Frontal cortex (tissue), 4 donors: ENCODE results near the gene LEF1. TPM values are rescaled to one million over a fixed set of nuclear protein-coding genes. Genes with fewer than 3 reads are reported as not detected.
"Not testable (repeated sequence)": the region's sequence is repeated elsewhere in the genome, so short reads cannot be mapped to it uniquely, and the experiment has no call there.

Experiments
- DNase-seq, 2 donors: peaks; one replicate each; pipeline ENCODE4 v3.0.0; 2012; ENCODE audit warnings: low spot score in 2 of 2
- FAIRE-seq: peaks from 2 replicates; lab custom pipeline; 2012; peaks lifted over from hg19 to GRCh38; lab: Jason Lieb, UNC
- total RNA-seq: library from RNA; depleted of rRNA; stranded (reverse); fragments of >200 nt; gene quantifications from one replicate; pipeline ENCODE4 v1.2.3, GENCODE V29; 2014
- donor health status: control.
- donor health status: control.
- donor health status: control.

Gene LEF1
- total RNA-seq, 1 donor from 2014 or later: 6.1 TPM

DNA sequence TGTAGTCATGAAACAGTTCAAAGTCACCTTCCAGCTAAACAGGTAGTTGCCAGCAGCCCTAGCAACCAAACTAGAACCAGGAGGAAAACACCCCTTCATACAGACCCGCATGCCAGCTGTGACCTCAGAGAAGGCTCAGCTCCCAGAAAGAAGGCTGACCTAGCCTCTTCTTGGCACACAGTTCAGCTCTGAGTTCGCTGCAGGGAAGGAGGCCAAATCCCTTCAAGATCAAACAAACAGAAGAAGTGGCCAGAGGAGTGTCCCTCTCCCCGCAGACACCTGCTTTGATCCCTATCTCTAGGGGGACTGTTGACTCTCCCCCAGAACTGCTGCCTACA, 123.1 kb downstream of the LEF1 start:
- peak in 1 of 2 donors; percentile 25 for DNase-seq
- FAIRE-seq: no peak

DNA sequence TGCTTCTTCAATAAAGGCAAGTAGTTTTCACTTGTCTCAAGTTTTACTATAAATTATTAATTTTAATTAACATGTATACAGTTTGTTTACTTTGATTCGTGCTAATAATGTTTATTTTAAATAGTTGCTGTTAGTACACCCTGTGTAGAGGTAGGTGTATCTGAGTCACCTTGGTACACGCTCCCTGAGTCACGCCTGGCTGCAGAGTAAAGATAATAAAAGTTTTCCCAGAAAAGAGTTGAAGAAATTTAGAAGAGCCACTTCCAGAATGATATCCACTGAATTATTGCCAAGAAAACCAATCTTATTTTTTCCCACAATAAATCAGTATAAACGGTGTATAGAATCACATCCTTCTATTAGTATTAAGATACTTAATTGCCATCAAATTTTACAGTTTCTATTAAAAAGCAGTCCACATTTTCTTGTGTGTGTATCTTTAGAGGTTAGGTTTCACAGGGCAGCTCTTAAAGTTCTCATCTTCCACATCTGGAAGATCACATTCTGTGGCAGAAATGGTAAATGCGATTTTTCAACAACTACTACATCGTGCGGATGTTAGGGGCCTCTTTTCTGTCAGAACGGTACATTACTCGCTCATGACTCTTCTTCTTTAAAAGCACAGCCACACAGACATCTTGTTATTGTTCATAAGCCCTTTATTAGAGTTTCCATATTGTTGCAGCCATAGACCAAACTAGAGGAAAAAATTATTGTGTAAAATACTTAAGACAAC, 123.6 kb downstream of the LEF1 start:
- DNase-seq (no peak), FAIRE-seq (no peak)

DNA sequence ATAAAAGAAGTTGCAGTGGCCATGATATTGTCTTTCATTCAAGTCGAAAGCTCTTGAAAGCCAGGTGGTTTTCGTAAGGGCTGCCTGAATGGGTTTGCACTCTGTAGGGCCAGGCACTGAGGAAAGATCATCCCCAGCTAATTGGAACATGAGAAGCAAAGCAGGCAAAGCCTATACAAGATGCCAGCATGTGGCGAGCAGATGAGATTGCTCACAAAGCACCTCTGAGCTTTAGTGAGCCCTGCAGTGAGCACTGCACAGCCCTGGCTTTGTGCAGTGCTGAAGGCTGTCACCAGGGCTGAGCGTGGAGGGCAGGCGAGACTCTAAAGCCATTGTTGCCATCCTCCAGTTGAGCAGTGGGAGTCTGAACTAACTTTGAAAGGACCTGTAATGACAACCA, 125.2 kb downstream of the LEF1 start:
- DNase-seq: no peak
- no peak for FAIRE-seq

DNA sequence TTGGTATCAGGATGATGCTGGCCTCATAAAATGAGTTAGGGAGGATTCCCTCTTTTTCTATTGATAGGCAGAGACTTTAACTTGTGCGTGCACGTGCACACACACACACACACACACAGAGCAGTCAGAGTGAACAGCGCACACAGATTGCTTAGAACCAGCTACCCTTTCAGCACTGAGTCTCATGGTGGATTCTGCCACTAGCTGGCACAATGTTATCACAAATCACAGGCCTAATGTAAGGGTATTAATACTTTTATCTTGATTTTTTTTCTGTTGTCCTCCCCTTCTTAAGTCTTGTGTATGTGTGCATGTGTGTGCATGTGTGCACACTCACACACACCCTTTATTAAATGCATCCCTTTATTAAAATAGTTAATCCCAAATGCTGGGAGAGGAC, 125.8 kb downstream of the LEF1 start:
- no peak for FAIRE-seq
- DNase-seq: no peak

DNA sequence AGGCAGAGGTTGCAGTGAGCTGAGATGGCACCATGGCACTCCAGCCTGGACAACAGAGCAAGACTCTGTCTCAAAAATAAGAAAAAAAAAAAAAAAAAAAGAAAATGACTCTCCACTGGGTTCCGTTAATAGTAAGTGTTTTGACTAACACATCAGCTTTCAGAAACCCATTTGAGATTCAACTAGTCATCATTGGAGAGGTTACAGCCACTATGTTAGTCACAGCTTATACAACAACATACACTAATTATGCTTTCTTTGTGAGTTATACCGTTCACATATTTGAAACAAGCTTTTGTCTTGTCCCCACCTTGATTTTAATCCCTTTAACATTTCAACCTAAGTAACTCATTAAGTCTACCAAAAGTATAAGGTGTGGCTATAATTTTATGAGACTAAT, 130.8 kb downstream of the LEF1 start:
- FAIRE-seq: no peak

DNA sequence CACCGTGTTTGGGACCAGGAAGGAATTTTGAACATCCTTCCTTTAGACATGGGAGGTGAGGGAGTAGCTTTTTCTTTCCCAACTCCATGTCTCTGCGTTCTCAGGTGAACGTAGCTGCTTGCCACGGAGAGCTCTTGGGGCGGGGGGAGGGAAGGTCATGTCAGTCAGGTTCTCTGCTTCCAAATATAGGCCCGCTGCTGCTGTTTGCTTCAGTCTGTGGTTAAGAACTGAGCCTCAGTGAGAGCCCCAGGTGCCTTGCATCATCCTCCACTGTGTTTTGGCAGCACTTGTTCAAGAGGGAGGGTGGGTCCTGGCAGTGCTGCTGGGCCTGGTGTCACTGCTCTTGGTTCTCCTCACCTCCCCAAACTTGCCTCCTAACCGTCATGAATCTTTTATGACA, 132.5 kb downstream of the LEF1 start:
- FAIRE-seq (no peak), DNase-seq (no peak)

More for the DNA sequence above, 130.8 kb downstream of the LEF1 start:
- DNase-seq: no peak

DNA sequence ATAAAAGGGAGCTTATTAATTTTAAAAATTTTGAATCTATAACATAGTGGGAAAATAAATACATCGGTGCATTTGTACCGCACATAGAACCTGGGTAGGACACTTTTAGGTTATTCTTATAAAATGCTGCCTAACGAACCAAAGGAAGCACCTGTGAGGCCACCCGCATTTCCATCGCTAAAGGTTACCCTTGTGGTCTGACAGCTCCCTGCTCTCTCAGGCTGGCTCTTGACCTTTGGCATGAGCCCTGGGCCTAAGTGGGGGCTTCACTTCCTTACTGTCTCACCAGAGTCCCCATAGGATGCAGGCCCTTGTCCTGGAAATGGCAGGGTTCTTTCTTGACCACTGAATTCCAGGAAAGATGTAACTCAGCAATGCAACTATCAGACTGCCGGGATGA, 133.0 kb downstream of the LEF1 start:
- no peak for DNase-seq
- no peak for FAIRE-seq

DNA sequence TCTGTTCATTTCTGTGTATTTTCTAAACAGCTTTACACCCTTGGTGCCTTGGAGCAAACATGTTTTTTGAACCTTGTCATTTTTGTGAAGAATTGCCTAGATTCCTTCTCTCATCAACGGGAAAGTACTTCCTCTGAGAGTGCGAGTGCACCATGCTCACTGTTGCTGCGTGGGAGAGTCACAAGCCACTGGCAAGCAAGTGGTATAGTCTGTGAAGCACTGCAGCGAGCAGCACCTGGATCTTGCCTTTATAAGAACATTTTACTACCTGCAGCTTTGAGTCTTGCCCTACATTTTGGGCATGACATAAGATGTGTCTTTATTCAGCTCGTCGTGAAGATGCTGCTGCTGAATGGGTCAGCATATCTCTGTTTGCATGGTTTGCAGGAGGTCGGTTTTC, 134.2 kb downstream of the LEF1 start:
- FAIRE-seq (no peak), DNase-seq (no peak)

DNA sequence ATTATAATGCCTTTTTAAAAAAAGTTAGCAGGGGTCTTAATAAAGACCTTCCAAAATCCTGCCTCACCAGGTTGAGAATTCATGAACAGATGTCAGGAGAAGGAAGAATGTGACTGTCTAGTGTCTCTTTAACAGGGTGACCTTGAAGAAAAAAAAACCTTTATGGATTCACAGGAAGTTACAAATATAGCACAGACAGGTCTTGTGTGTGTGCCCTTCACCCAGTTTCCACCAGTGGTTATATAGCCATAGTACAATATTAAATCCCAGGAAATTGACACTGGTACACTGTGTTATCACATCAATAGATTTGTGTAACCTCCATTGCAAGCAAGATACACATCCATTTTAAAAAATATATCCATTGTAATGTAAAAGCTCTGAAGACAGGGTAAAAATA, 135.4 kb downstream of the LEF1 start:
- FAIRE-seq (no peak), DNase-seq (no peak)

DNA sequence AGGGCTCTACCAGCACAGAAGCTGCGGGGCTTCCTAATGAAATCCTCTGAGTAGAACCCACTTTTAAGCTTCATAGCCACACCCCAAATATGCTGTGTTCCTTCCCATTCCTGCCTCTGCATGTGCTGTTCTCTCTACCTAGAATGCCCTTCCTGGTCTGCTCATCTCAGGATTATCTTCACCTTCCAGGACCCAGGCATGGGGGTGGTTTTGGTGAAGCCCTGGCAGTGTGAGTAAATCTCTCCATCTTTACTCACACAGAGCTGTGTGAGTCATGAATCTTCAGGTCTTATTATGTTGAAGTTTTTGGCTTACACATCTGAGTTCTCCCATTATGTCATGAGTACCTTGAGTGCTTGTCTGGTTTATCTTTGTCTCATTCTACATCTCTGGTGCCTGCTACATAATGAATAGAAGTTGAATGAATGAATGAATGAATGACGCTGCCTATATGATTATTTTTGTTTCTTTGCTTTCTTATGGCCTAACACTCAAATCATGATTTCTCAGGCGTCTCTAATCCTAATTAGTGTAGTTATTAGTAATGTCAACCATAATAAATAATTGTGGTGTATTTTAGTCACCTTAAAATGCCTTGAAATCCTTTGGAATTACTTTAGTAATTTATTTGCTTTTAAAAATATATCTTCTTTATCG, 137.2 kb downstream of the LEF1 start:
- no peak for FAIRE-seq

DNA sequence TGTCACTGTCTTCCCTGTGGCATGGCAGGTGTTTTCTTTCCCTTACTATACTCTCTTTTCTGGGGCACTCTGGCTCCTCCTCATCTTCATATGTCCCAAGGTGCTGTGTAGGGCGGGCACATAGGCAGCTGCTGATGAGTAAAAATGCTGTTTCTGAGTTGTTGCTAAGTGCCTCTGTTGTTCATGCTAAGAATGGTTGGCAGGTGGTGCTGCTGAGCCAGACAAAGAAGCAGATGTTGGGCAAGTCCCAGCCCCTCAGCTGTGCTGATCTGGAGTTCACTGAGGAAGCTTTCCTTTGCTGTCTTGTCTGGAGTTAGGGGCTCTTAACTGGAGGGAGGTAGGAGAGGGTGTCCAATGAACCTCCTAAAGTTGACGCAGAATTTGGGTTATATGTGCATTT, 138.4 kb downstream of the LEF1 start:
- DNase-seq (peak in 1 of 2 donors; percentile 47), FAIRE-seq (no peak)

More for the DNA sequence above, 137.2 kb downstream of the LEF1 start:
- DNase-seq: no peak

DNA sequence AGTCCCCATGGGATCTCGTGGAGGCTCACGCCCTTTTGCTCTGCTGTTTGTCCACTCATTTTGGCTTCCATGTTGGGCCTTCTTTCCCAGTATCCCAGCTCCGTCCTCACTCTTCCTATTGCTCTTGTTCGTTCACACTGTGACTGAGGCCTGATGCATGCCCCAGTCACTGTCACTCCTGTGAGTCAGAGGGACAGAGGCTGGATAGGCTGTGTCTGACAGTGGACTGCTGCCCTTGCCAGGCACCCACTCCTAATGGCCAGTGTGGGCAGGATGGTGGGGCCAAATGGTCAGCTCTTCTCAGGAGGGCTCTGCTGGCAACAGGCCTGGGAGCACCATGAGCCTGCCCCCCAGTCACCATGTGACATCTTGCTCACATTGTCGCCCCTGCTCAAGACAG, 139.0 kb downstream of the LEF1 start:
- FAIRE-seq (no peak), DNase-seq (no peak)

DNA sequence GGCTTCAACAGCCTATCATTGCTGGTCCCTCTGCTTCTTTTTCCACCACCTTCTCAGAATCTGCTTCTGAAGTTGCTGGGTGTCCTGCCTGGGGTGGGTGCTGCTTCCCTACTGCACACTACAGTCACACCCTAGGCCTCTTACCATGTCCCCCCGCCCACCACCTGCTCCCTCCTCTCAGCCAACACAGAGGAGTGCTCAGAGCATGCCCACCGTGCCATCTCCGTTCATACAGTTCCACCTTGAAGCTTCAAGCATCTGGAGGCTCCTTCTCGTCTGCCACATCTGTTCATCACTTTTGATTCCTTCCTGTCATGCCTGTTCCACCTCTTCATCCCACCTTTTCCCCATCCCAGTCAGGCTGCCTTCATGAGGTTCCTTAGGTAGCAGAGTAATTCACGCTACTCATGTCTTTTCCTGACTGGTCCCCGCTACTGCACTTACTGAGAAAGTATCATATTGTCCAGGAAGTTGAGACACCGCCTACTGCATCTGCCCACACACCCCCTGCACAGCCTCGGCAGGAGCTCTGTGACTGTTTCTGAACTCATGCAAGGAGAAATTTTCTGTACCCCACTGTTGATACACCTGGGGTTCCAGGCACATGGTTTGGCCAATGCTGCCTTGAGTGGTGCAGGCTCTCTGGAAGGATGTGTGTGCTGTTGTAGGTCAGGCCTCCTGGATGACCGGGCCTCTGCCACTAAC, 139.6 kb downstream of the LEF1 start:
- FAIRE-seq (no peak), DNase-seq (no peak)

DNA sequence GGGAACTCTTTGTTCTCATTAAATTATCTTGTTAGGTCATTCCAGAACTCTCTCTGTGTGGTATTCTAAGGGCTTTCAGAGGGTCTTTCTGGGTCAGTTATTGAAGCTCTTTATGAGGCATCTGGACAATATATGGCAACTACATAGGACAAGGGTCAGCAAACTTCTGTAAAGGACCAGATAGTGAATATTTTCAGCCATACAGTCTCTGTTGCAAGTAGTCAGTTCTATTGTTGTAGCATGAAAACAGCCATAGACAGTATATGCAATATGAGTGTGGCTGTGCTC, 143.9 kb downstream of the LEF1 start:
- FAIRE-seq: no peak
- no peak for DNase-seq

DNA sequence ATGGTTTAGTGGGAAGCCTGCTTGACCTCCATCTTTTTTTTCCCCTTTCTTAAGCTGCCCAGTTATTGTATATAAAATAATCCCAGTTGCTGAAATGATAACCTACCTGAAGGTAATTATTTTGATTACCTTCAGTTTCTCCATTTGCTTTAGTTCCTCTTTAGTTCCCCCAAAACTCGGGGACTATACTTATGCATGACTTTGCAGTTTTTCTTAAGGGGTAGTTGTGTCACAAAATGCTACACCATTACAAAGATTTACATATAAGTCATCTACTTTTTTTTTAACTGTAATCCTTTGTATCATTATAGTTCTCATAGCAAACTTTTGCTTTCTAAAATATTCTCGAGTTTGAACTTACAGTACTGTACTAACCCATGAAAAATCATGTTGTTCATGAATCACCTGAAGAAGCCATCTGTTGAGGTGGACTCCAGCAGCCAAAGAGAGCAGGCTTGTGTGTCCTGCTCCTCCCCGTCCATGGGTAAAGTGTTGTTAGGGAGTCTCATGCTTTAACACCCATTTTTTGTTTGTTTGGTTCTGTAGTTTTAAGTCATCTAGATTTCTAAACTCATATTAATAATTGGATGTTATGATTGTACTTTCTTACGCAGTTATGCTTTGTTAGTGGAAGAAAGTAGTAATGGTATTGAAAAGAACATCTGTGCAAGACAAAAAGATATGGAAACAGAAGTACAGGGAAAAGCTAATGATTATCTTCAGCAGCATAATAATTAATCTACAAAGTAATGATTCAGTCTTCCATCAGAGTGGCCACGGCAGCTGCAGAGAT, 144.5 kb downstream of the LEF1 start:
- DNase-seq (no peak), FAIRE-seq (no peak)

DNA sequence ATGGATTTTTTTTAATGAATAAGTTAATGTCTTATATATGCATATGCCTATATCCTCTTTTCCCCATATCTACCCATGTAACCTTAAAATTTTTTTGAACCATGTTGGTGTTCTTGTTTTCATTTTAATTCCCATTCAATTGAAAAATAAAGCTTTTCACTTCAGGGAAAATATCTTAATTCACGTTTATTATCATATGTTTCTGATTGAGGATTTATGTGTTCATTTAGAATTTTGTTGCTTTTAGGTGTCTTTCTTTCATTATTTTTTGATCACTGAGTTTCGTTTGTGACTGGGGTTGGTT, 149.9 kb downstream of the LEF1 start:
- no peak for DNase-seq
- no peak for FAIRE-seq

DNA sequence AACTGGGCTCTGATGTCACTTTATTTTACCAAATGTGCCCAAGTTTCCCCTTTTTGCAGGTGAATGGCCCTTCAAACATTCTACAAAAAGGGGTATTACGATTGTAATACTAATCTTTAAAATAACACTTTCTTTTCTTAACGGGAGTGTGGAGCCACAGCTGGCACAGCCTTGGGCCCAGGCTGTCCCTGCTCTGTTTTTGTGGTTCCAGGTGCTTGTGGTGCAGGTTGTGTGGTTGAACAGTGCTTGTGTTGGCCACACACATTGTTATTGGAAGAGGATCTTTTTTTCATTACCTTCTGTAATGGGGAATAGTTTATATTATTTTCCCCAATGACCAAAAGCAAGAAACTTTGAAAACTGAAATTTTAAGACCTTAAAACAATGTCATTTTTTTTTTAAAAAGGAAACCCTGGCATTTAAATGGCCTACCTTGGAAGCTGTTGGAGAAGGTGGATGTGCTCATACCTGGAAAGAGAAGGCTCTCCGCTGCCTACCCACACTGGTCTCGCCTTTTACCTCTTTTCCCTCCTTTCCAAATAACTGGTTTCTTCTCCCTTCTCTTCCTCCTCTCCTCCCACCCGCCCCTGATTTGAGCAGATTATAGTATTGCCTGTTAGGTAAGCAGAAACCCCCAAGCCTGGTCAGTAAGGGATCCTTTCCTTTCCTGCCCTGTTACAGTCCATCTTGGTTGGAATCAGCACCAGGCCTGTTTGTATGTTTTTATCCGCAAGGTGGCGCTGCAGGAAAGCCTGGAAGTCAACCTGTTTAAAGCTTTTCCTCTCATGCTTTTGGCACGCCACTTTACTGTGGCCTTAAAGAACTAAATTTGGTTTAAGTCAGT, 150.5 kb downstream of the LEF1 start:
- peak; percentile 49 to 67 for DNase-seq
- FAIRE-seq: no peak

DNA sequence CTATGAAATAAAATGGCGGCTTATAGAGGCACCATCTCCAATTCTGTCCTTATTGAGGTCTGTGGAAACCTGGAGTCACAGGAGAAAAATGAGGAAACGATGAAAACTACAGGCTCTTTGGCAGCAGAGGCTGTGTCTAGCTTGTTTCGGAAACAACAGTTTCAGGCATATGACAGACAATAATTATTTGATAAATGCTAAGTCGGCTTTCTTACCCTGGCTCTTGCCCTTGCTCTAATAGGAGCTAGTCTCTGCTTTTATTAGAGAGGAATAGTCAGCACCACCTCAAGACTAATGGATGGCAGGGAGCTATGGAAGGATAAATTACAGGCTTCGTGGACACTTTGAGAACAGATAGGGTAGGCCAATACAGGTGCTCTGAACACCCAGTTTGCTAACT, 154.8 kb downstream of the LEF1 start:
- FAIRE-seq (no peak), DNase-seq (no peak)

DNA sequence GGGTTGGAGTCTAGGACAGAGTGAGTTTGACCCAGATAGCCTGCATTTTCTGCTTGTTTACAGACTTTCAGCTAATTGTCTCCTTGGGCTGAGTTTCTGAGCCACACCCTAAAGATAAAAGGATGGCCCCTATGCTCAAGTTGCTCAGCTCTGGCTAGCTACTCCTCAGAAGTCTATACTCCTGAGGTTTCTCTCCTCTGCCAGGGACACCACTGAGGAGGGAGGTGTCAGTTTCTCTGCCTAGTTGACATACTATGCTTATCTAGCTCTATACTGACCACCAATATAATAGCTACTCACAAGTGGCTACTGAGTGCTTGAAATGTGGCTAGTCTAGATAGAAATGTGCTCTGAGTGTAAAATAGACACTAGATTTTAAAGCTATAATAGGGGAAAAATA, 155.4 kb downstream of the LEF1 start:
- DNase-seq (no peak), FAIRE-seq (no peak)

DNA sequence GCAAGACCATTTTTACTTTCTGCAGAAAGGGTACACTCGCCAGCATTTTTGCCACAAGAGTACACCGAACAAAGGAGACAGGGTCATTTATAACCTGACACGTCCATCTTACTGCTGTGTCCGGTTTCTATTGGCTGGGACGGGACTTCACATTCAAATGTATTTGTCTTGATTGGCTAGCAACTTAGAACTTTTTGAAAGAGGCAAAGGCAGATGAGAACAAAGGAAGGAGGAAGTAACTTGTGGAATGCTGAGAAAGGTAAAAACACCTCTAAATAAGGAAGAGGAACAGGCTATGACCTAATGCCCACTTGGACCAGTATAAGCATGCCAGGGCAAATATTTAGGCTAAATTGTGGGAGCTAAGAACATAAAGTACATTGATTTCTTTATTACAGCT, 156.3 kb downstream of the LEF1 start:
- FAIRE-seq, DNase-seq: not testable (repeated sequence)
